ENCODE measurements around the gene LRMDA. TPM values are rescaled to one million over a fixed set of nuclear protein-coding genes. Genes with fewer than 3 reads are reported as not detected.

Gene LRMDA
- total RNA-seq, 4 donors from 2014 or later = 0.88 to 14.1 (median 5.1) TPM; not detected in 1

- intact Hi-C loops (cut with DNase I) = no loop called here
- TF ChIP-seq POLR2A (IDR thresholded peaks at IDR 0.05) = no peak
- TF ChIP-seq, protein P1, sequence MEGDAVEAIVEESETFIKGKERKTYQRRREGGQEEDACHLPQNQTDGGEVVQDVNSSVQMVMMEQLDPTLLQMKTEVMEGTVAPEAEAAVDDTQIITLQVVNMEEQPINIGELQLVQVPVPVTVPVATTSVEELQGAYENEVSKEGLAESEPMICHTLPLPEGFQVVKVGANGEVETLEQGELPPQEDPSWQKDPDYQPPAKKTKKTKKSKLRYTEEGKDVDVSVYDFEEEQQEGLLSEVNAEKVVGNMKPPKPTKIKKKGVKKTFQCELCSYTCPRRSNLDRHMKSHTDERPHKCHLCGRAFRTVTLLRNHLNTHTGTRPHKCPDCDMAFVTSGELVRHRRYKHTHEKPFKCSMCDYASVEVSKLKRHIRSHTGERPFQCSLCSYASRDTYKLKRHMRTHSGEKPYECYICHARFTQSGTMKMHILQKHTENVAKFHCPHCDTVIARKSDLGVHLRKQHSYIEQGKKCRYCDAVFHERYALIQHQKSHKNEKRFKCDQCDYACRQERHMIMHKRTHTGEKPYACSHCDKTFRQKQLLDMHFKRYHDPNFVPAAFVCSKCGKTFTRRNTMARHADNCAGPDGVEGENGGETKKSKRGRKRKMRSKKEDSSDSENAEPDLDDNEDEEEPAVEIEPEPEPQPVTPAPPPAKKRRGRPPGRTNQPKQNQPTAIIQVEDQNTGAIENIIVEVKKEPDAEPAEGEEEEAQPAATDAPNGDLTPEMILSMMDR (IDR thresholded peaks at IDR 0.05) = no peak
- Histone ChIP-seq H3K36me3 (no peaks in the 10 kb centered on the region), H3K27ac (no peak overlapping the region), H3K4me1 (no peaks in the 10 kb centered on the region), H3K9me3 (no peaks in the 10 kb centered on the region), H3K4me3 (no peak overlapping the region), H3K27me3 (no peaks in the 10 kb centered on the region)
- 79 to 84% methylated on average over 7 of the region's 7 CpGs for WGBS, 2 donors
- DNase-seq = no peak
Observed at GRCh38 chr10:75952093-75952492, 520.7 kb downstream of the LRMDA start.

DNA sequence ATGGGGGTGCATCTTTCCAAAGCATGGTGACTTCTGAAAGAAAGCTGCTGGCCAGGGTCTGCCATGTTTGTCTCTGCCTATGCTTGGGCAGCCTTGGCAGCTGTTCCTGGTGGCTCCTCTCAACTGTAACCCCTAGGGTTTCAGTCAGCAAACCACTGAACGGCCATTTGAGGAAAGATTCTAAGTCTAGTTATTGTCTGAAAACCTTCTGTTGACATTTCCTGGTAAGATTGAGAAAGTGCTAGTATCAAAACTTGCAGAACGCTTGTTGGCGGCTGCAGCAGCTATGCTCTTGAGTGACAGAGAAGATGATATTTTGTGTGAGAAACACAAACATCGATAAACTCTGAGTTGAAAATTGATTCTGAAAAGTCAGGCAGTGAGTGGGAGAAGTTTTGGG is 523.1 kb downstream of the LRMDA start:
- WGBS, 2 donors = 60 to 75% methylated on average over 4 of the region's 4 CpGs
- intact Hi-C loops (cut with DNase I) = no loop called here
- Histone ChIP-seq H3K27ac (no peak overlapping the region), H3K27me3 (no peaks in the 10 kb centered on the region), H3K9me3 (no peaks in the 10 kb centered on the region), H3K36me3 (no peaks in the 10 kb centered on the region), H3K4me3 (no peak overlapping the region), H3K4me1 (no peaks in the 10 kb centered on the region)
- no peak for TF ChIP-seq POLR2A (IDR thresholded peaks at IDR 0.05)
- TF ChIP-seq, protein P1 (IDR thresholded peaks at IDR 0.05) = no peak
- no peak for DNase-seq

GRCh38 chr10:75955973-75956502 is 524.6 kb downstream of the LRMDA start:
- TF ChIP-seq, protein P1 (IDR thresholded peaks at IDR 0.05) = no peak
- no peak for TF ChIP-seq POLR2A (IDR thresholded peaks at IDR 0.05)
- H3K4me1 ChIP-seq = no peaks in the 10 kb centered on the region
- no peaks in the 10 kb centered on the region for H3K9me3 ChIP-seq
- H3K27ac ChIP-seq = no peak overlapping the region
- 72 to 74% methylated on average over 2 of the region's 2 CpGs for WGBS, 2 donors
- no peaks in the 10 kb centered on the region for H3K27me3 ChIP-seq
- no peak for DNase-seq
- H3K4me3 ChIP-seq = no peak overlapping the region
- intact Hi-C loops (cut with DNase I) = no loop called here
- H3K36me3 ChIP-seq = no peaks in the 10 kb centered on the region

GRCh38 chr10:75956624-75957023 is 525.2 kb downstream of the LRMDA start:
- no peaks in the 10 kb centered on the region for H3K4me1 ChIP-seq
- no peak overlapping the region for H3K4me3 ChIP-seq
- intact Hi-C loops (cut with DNase I) = no loop called here
- no peaks in the 10 kb centered on the region for H3K9me3 ChIP-seq
- H3K36me3 ChIP-seq = no peaks in the 10 kb centered on the region
- no peak for DNase-seq
- no peak overlapping the region for H3K27ac ChIP-seq
- TF ChIP-seq POLR2A (IDR thresholded peaks at IDR 0.05) = no peak
- TF ChIP-seq, protein P1 (IDR thresholded peaks at IDR 0.05) = no peak
- WGBS, 2 donors = 75 to 88% methylated on average over 2 of the region's 2 CpGs
- no peaks in the 10 kb centered on the region for H3K27me3 ChIP-seq

- intact Hi-C loops (cut with DNase I) = no loop called here
- DNase-seq = no peak
- no peak overlapping the region for H3K27ac ChIP-seq
- WGBS, 2 donors = 57 to 68% methylated on average over 11 to 12 of the region's 12 CpGs
- TF ChIP-seq POLR2A (IDR thresholded peaks at IDR 0.05) = no peak
- TF ChIP-seq, protein P1 (IDR thresholded peaks at IDR 0.05) = no peak
- no peaks in the 10 kb centered on the region for H3K36me3 ChIP-seq
- no peaks in the 10 kb centered on the region for H3K27me3 ChIP-seq
- H3K9me3 ChIP-seq = no peaks in the 10 kb centered on the region
- H3K4me1 ChIP-seq = no peaks in the 10 kb centered on the region
- H3K4me3 ChIP-seq = no peak overlapping the region
Observed at GRCh38 chr10:75957314-75958120, 526.1 kb downstream of the LRMDA start.
